Endothelial cell of umbilical vein (primary cell): Measurements from ENCODE around the gene TMEM87B. TPM values are rescaled to one million over a fixed set of nuclear protein-coding genes. Genes with fewer than 3 reads are reported as not detected.

Experiments used
- BruUV-seq: library from RNA; stranded (reverse); fragments of 400-500 nt; replicated peaks from 2 replicates; lab custom pipeline; 2021; lab: Mats Ljungman, UMichigan
- CTCF ChIA-PET: fragments of 300-600, 350-600 bp; sonication (Branson Sonifier 250); formaldehyde crosslinking; loops from one replicate; lab custom pipeline; 2021; ENCODE audit warnings: antibody characterized with exemption, inconsistent platforms; lab: Charles Lee
- POLR2A ChIA-PET: fragments of 300-600, 350-600 bp; sonication (Branson Sonifier 250); formaldehyde crosslinking; loops from one replicate; lab custom pipeline; 2021; ENCODE audit warnings: antibody characterized with exemption, inconsistent platforms; lab: Charles Lee
- DNase-seq: peaks from one replicate; pipeline ENCODE4 v3.0.0-alpha.2; 2011; ENCODE audit warnings: low read depth, low spot score
- FAIRE-seq: peaks from 2 replicates; lab custom pipeline; 2011; peaks lifted over from hg19 to GRCh38; lab: Jason Lieb, UNC
- H2AFZ ChIP-seq: 2 replicates; pipeline ENCODE4 v1.6.0; 2012; ENCODE audit warnings: low read depth, low read length, control low read depth, inconsistent platforms
- H3K27ac ChIP-seq: 2 replicates; pipeline ENCODE4 v1.5.1; 2011; ENCODE audit warnings: low read depth, mild to moderate bottlenecking, control low read depth, low read length, moderate library complexity; ENCODE audit not compliant: insufficient read depth
- H3K27me3 ChIP-seq, 2 experiments: 2 replicates each; pipeline versions ENCODE4 v1.6.0 to v1.6.1; 2011; ENCODE audit warnings: low read length in 2 of 2, mixed read lengths in 1 of 2; ENCODE audit not compliant: control insufficient read depth in 2 of 2, insufficient read depth in 2 of 2
- H3K36me3 ChIP-seq, 2 experiments: 2 replicates in 1 of 2; 3 replicates in 1 of 2; pipeline ENCODE4 v1.5.1; 2011; ENCODE audit warnings: low read length in 2 of 2, mild to moderate bottlenecking in 1 of 2, moderate library complexity in 1 of 2; ENCODE audit not compliant: control insufficient read depth in 2 of 2, insufficient read depth in 2 of 2; ENCODE audit errors: extremely low read depth in 1 of 2
- H3K4me1 ChIP-seq: 3 replicates; pipeline ENCODE4 v1.5.1; 2011; ENCODE audit warnings: mild to moderate bottlenecking, low read length; ENCODE audit not compliant: control insufficient read depth, insufficient read depth; ENCODE audit errors: extremely low read depth
- H3K4me2 ChIP-seq: 2 replicates; pipeline ENCODE4 v1.6.1; 2011; ENCODE audit warnings: low read length, control low read depth, mixed read lengths; ENCODE audit not compliant: insufficient read depth
- H3K4me3 ChIP-seq, 3 experiments: fragments of 200-600 bp in 1 of 3; sonication (generic), shearing (Covaris generic) in 1 of 3; replicated peaks in 1 of 3; 2 replicates each; pipeline ENCODE4 v1.5.1; 2011 to 2016; ENCODE audit warnings: control low read depth in 3 of 3, low read length in 3 of 3, mild to moderate bottlenecking in 2 of 3, inconsistent platforms in 1 of 3, low read depth in 1 of 3, moderate library complexity in 1 of 3; ENCODE audit not compliant: insufficient read depth in 1 of 3
- H3K79me2 ChIP-seq: 2 replicates; pipeline ENCODE4 v1.6.0; 2012; ENCODE audit warnings: low read length, inconsistent platforms; ENCODE audit not compliant: control insufficient read depth, insufficient read depth
- H3K9ac ChIP-seq: replicated peaks from 2 replicates; pipeline ENCODE3; 2011; ENCODE audit warnings: low read length, control low read depth; ENCODE audit not compliant: insufficient read depth; ENCODE audit errors: extremely low read depth
- H3K9me1 ChIP-seq: replicated peaks from 3 replicates; pipeline ENCODE4 v1.6.0; 2011; ENCODE audit warnings: mild to moderate bottlenecking, low read length; ENCODE audit not compliant: control insufficient read depth, insufficient read depth; ENCODE audit errors: extremely low read depth
- H3K9me3 ChIP-seq: replicated peaks from 2 replicates; pipeline ENCODE4 v1.5.1; 2012; ENCODE audit warnings: low read length, inconsistent platforms; ENCODE audit not compliant: control insufficient read depth, insufficient read depth
- H4K20me1 ChIP-seq: replicated peaks from 2 replicates; pipeline ENCODE3; 2011; ENCODE audit warnings: mild to moderate bottlenecking, low read length; ENCODE audit not compliant: control insufficient read depth, insufficient read depth; ENCODE audit errors: extremely low read depth
- EZH2 ChIP-seq: IDR thresholded peaks from 2 replicates; pipeline ENCODE4 v1.6.1; 2012; ENCODE audit warnings: borderline replicate concordance, low read depth, mild to moderate bottlenecking, moderate library complexity, low read length, inconsistent platforms; ENCODE audit not compliant: severe bottlenecking
- FOS ChIP-seq: IDR thresholded peaks from 2 replicates; pipeline ENCODE4 v1.6.1; 2011; ENCODE audit warnings: mild to moderate bottlenecking, low read length, moderate library complexity, borderline replicate concordance; ENCODE audit not compliant: insufficient read depth
- GATA2 ChIP-seq: IDR thresholded peaks from 2 replicates; pipeline ENCODE4 v1.7.0; 2011; ENCODE audit warnings: low read depth, mild to moderate bottlenecking, moderate library complexity, mixed read lengths, low read length; ENCODE audit not compliant: insufficient read length, insufficient read depth
- JUN ChIP-seq: IDR thresholded peaks from 2 replicates; pipeline ENCODE4 v1.6.1; 2011; ENCODE audit warnings: borderline replicate concordance, low read depth; ENCODE audit not compliant: insufficient read length, insufficient read depth
- MYC ChIP-seq: IDR thresholded peaks from one replicate; pipeline ENCODE4 v1.6.1; 2011; ENCODE audit warnings: mild to moderate bottlenecking, low read depth, low read length
- POLR2A ChIP-seq: IDR thresholded peaks from 2 replicates; pipeline ENCODE4 v1.6.1; 2012; ENCODE audit warnings: low read depth, mild to moderate bottlenecking, control low read depth, low read length
- POLR2AphosphoS5 ChIP-seq: IDR thresholded peaks from 2 replicates; pipeline ENCODE4 v1.6.1; 2012; ENCODE audit warnings: low read depth, mild to moderate bottlenecking, control low read depth, low read length, moderate library complexity; ENCODE audit not compliant: insufficient read depth
- dilution Hi-C: fragments of 300-500 bp; cut with MboI; formaldehyde crosslinking; loops from one replicate; pipeline ENCODE4 v1.15.0; 2019; ENCODE audit warnings: low sequenced_read_pairs; ENCODE audit not compliant: extremely low pct_ligation_motif_present
- intact Hi-C: fragments of 100-400 bp; cut with micrococcal nuclease; formaldehyde crosslinking; loops from one replicate; pipeline ENCODE4 v1.10.0; 2022
- polyA plus RNA-seq, 4 experiments: library from polyadenylated mRNA; depleted of rRNA in 3 of 4; stranded (reverse) in 3 of 4; unstranded in 1 of 4; fragments of >200 nt; gene quantifications; 2 replicates each; pipeline versions ENCODE4 v1.2.1 to v1.2.3, GENCODE V29; 2011 to 2012; ENCODE audit warnings: missing spikeins in 1 of 4
- total RNA-seq: library from RNA; stranded (reverse); gene quantifications from 2 replicates; pipeline ENCODE4 v1.2.3, GENCODE V29; 2021
- TF ChIP-seq, protein P1 (sequence below): IDR thresholded peaks from 2 replicates; pipeline ENCODE4 v1.6.1; 2011; ENCODE audit not compliant: insufficient read depth, insufficient read length
- TF ChIP-seq, protein P2 (sequence below), 2 donors: IDR thresholded peaks; 1 replicate in 1 of 2; 2 replicates in 1 of 2; pipeline ENCODE4 v1.5.1; 2011; ENCODE audit warnings: low read length in 2 of 2, mild to moderate bottlenecking in 2 of 2, moderate library complexity in 2 of 2, control low read depth in 1 of 2, inconsistent platforms in 1 of 2, low read depth in 1 of 2; ENCODE audit not compliant: insufficient read depth in 1 of 2; ENCODE audit errors: extremely low read depth in 1 of 2

The TMEM87B gene
- total and polyA plus RNA-seq, 2 donors (not counting 3 experiments of a cell fraction or from before 2014, with no cell fraction given), result 17.6 to 21.5 TPM

GRCh38 chr2:112024896-112025491, 30.1 kb upstream of the TMEM87B start:
- H3K4me2 ChIP-seq, result no peak overlapping the region
- no peaks in the 10 kb centered on the region for H3K79me2 ChIP-seq
- DNase-seq (no peak), FAIRE-seq (no peak)
- no peak overlapping the region for H3K4me3 ChIP-seq
- CTCF ChIA-PET, result interaction anchor here (1.6 to 1.7 kb wide), 2 partner anchors 66 to 127 kb away, joined by 3 to 6 read pairs; no protein-coding TSS in a partner anchor
- intact Hi-C loops (no loop called here), dilution Hi-C loops (no loop called here)
- no TSS peak for BruUV-seq
- H3K9me1 ChIP-seq, result no peaks in the 10 kb centered on the region
- H3K9me3 ChIP-seq, result no peaks in the 10 kb centered on the region
- no peak for TF ChIP-seq JUN
- TF ChIP-seq FOS, result no peak
- TF ChIP-seq, protein P1, sequence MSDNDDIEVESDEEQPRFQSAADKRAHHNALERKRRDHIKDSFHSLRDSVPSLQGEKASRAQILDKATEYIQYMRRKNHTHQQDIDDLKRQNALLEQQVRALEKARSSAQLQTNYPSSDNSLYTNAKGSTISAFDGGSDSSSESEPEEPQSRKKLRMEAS, result no peak
- TF ChIP-seq, protein P2, sequence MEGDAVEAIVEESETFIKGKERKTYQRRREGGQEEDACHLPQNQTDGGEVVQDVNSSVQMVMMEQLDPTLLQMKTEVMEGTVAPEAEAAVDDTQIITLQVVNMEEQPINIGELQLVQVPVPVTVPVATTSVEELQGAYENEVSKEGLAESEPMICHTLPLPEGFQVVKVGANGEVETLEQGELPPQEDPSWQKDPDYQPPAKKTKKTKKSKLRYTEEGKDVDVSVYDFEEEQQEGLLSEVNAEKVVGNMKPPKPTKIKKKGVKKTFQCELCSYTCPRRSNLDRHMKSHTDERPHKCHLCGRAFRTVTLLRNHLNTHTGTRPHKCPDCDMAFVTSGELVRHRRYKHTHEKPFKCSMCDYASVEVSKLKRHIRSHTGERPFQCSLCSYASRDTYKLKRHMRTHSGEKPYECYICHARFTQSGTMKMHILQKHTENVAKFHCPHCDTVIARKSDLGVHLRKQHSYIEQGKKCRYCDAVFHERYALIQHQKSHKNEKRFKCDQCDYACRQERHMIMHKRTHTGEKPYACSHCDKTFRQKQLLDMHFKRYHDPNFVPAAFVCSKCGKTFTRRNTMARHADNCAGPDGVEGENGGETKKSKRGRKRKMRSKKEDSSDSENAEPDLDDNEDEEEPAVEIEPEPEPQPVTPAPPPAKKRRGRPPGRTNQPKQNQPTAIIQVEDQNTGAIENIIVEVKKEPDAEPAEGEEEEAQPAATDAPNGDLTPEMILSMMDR (IDR thresholded peaks at IDR 0.05; ENCODE audit: extremely low read depth in 1 of 2, insufficient read depth in 1 of 2, low read depth in 1 of 2, low read length in 2 of 2), result no peak
- no peak for TF ChIP-seq POLR2AphosphoS5
- TF ChIP-seq EZH2, result no peak
- TF ChIP-seq POLR2A, result no peak
- no peak for TF ChIP-seq GATA2
- no peak for TF ChIP-seq MYC
- peaks cover 22% of the 10 kb centered on the region for H3K4me1 ChIP-seq
- H3K9ac ChIP-seq, result no peak overlapping the region
- H3K36me3 ChIP-seq, result peaks cover 10 to 16% of the 10 kb centered on the region in 2 experiments
- H2AFZ ChIP-seq, result no peak overlapping the region
- no peaks in the 10 kb centered on the region for H3K27me3 ChIP-seq
- POLR2A ChIA-PET, result no interaction called here
- no peaks in the 10 kb centered on the region for H4K20me1 ChIP-seq
- H3K27ac ChIP-seq, result no peak overlapping the region
